Endothelial cell of umbilical vein (primary cell): Measurements from ENCODE around the gene CIB4. TPM values are rescaled to one million over a fixed set of nuclear protein-coding genes. Genes with fewer than 3 reads are reported as not detected.

Source experiments
- BruUV-seq: library from RNA; stranded (reverse); fragments of 400-500 nt; replicated peaks from 2 replicates; lab custom pipeline; 2021; lab: Mats Ljungman, UMichigan
- CTCF ChIA-PET: fragments of 300-600, 350-600 bp; sonication (Branson Sonifier 250); formaldehyde crosslinking; loops from one replicate; lab custom pipeline; 2021; ENCODE audit warnings: antibody characterized with exemption, inconsistent platforms; lab: Charles Lee
- POLR2A ChIA-PET: fragments of 300-600, 350-600 bp; sonication (Branson Sonifier 250); formaldehyde crosslinking; loops from one replicate; lab custom pipeline; 2021; ENCODE audit warnings: antibody characterized with exemption, inconsistent platforms; lab: Charles Lee
- DNase-seq: peaks from one replicate; pipeline ENCODE4 v3.0.0-alpha.2; 2011; ENCODE audit warnings: low read depth, low spot score
- FAIRE-seq: peaks from 2 replicates; lab custom pipeline; 2011; peaks lifted over from hg19 to GRCh38; lab: Jason Lieb, UNC
- H2AFZ ChIP-seq: 2 replicates; pipeline ENCODE4 v1.6.0; 2012; ENCODE audit warnings: low read depth, low read length, control low read depth, inconsistent platforms
- H3K27ac ChIP-seq: 2 replicates; pipeline ENCODE4 v1.5.1; 2011; ENCODE audit warnings: low read depth, mild to moderate bottlenecking, control low read depth, low read length, moderate library complexity; ENCODE audit not compliant: insufficient read depth
- H3K27me3 ChIP-seq, 2 experiments: 2 replicates each; pipeline versions ENCODE4 v1.6.0 to v1.6.1; 2011; ENCODE audit warnings: low read length in 2 of 2, mixed read lengths in 1 of 2; ENCODE audit not compliant: control insufficient read depth in 2 of 2, insufficient read depth in 2 of 2
- H3K36me3 ChIP-seq, 2 experiments: 2 replicates in 1 of 2; 3 replicates in 1 of 2; pipeline ENCODE4 v1.5.1; 2011; ENCODE audit warnings: low read length in 2 of 2, mild to moderate bottlenecking in 1 of 2, moderate library complexity in 1 of 2; ENCODE audit not compliant: control insufficient read depth in 2 of 2, insufficient read depth in 2 of 2; ENCODE audit errors: extremely low read depth in 1 of 2
- H3K4me1 ChIP-seq: 3 replicates; pipeline ENCODE4 v1.5.1; 2011; ENCODE audit warnings: mild to moderate bottlenecking, low read length; ENCODE audit not compliant: control insufficient read depth, insufficient read depth; ENCODE audit errors: extremely low read depth
- H3K4me2 ChIP-seq: 2 replicates; pipeline ENCODE4 v1.6.1; 2011; ENCODE audit warnings: low read length, control low read depth, mixed read lengths; ENCODE audit not compliant: insufficient read depth
- H3K4me3 ChIP-seq, 3 experiments: fragments of 200-600 bp in 1 of 3; sonication (generic), shearing (Covaris generic) in 1 of 3; replicated peaks in 1 of 3; 2 replicates each; pipeline ENCODE4 v1.5.1; 2011 to 2016; ENCODE audit warnings: control low read depth in 3 of 3, low read length in 3 of 3, mild to moderate bottlenecking in 2 of 3, inconsistent platforms in 1 of 3, low read depth in 1 of 3, moderate library complexity in 1 of 3; ENCODE audit not compliant: insufficient read depth in 1 of 3
- H3K79me2 ChIP-seq: 2 replicates; pipeline ENCODE4 v1.6.0; 2012; ENCODE audit warnings: low read length, inconsistent platforms; ENCODE audit not compliant: control insufficient read depth, insufficient read depth
- H3K9ac ChIP-seq: replicated peaks from 2 replicates; pipeline ENCODE3; 2011; ENCODE audit warnings: low read length, control low read depth; ENCODE audit not compliant: insufficient read depth; ENCODE audit errors: extremely low read depth
- H3K9me1 ChIP-seq: replicated peaks from 3 replicates; pipeline ENCODE4 v1.6.0; 2011; ENCODE audit warnings: mild to moderate bottlenecking, low read length; ENCODE audit not compliant: control insufficient read depth, insufficient read depth; ENCODE audit errors: extremely low read depth
- H3K9me3 ChIP-seq: replicated peaks from 2 replicates; pipeline ENCODE4 v1.5.1; 2012; ENCODE audit warnings: low read length, inconsistent platforms; ENCODE audit not compliant: control insufficient read depth, insufficient read depth
- H4K20me1 ChIP-seq: replicated peaks from 2 replicates; pipeline ENCODE3; 2011; ENCODE audit warnings: mild to moderate bottlenecking, low read length; ENCODE audit not compliant: control insufficient read depth, insufficient read depth; ENCODE audit errors: extremely low read depth
- CTCF ChIP-seq, 2 donors: IDR thresholded peaks; 1 replicate in 1 of 2; 2 replicates in 1 of 2; pipeline ENCODE4 v1.5.1; 2011; ENCODE audit warnings: low read length in 2 of 2, mild to moderate bottlenecking in 2 of 2, moderate library complexity in 2 of 2, control low read depth in 1 of 2, inconsistent platforms in 1 of 2, low read depth in 1 of 2; ENCODE audit not compliant: insufficient read depth in 1 of 2; ENCODE audit errors: extremely low read depth in 1 of 2
- EZH2 ChIP-seq: IDR thresholded peaks from 2 replicates; pipeline ENCODE4 v1.6.1; 2012; ENCODE audit warnings: borderline replicate concordance, low read depth, mild to moderate bottlenecking, moderate library complexity, low read length, inconsistent platforms; ENCODE audit not compliant: severe bottlenecking
- FOS ChIP-seq: IDR thresholded peaks from 2 replicates; pipeline ENCODE4 v1.6.1; 2011; ENCODE audit warnings: mild to moderate bottlenecking, low read length, moderate library complexity, borderline replicate concordance; ENCODE audit not compliant: insufficient read depth
- GATA2 ChIP-seq: IDR thresholded peaks from 2 replicates; pipeline ENCODE4 v1.7.0; 2011; ENCODE audit warnings: low read depth, mild to moderate bottlenecking, moderate library complexity, mixed read lengths, low read length; ENCODE audit not compliant: insufficient read length, insufficient read depth
- JUN ChIP-seq: IDR thresholded peaks from 2 replicates; pipeline ENCODE4 v1.6.1; 2011; ENCODE audit warnings: borderline replicate concordance, low read depth; ENCODE audit not compliant: insufficient read length, insufficient read depth
- MYC ChIP-seq: IDR thresholded peaks from one replicate; pipeline ENCODE4 v1.6.1; 2011; ENCODE audit warnings: mild to moderate bottlenecking, low read depth, low read length
- POLR2A ChIP-seq: IDR thresholded peaks from 2 replicates; pipeline ENCODE4 v1.6.1; 2012; ENCODE audit warnings: low read depth, mild to moderate bottlenecking, control low read depth, low read length
- POLR2AphosphoS5 ChIP-seq: IDR thresholded peaks from 2 replicates; pipeline ENCODE4 v1.6.1; 2012; ENCODE audit warnings: low read depth, mild to moderate bottlenecking, control low read depth, low read length, moderate library complexity; ENCODE audit not compliant: insufficient read depth
- dilution Hi-C: fragments of 300-500 bp; cut with MboI; formaldehyde crosslinking; loops from one replicate; pipeline ENCODE4 v1.15.0; 2019; ENCODE audit warnings: low sequenced_read_pairs; ENCODE audit not compliant: extremely low pct_ligation_motif_present
- intact Hi-C: fragments of 100-400 bp; cut with micrococcal nuclease; formaldehyde crosslinking; loops from one replicate; pipeline ENCODE4 v1.10.0; 2022
- polyA plus RNA-seq, 4 experiments: library from polyadenylated mRNA; depleted of rRNA in 3 of 4; stranded (reverse) in 3 of 4; unstranded in 1 of 4; fragments of >200 nt; gene quantifications; 2 replicates each; pipeline versions ENCODE4 v1.2.1 to v1.2.3, GENCODE V29; 2011 to 2012; ENCODE audit warnings: missing spikeins in 1 of 4
- total RNA-seq: library from RNA; stranded (reverse); gene quantifications from 2 replicates; pipeline ENCODE4 v1.2.3, GENCODE V29; 2021
- TF ChIP-seq, protein P1 (sequence below): IDR thresholded peaks from 2 replicates; pipeline ENCODE4 v1.6.1; 2011; ENCODE audit not compliant: insufficient read depth, insufficient read length

Gene CIB4
- total and polyA plus RNA-seq, 2 donors (not counting 3 experiments of a cell fraction or from before 2014, with no cell fraction given), result not detected

- intact Hi-C loops (no loop called here), dilution Hi-C loops (no loop called here)
- BruUV-seq, result no TSS peak
- Histone ChIP-seq H3K36me3 (no peaks in the 10 kb centered on the region), H3K9me3 (no peaks in the 10 kb centered on the region), H3K27ac (no peak overlapping the region), H3K4me3 (no peak overlapping the region), H3K4me1 (no peaks in the 10 kb centered on the region), H3K9me1 (no peaks in the 10 kb centered on the region), H3K4me2 (no peak overlapping the region), H3K9ac (no peak overlapping the region), H3K79me2 (no peaks in the 10 kb centered on the region), H2AFZ (no peak overlapping the region), H3K27me3 (peaks cover 7 to 9% of the 10 kb centered on the region in 2 experiments), H4K20me1 (no peaks in the 10 kb centered on the region)
- ChIA-PET POLR2A (no interaction called here), CTCF (no interaction called here)
- DNase-seq (no peak), FAIRE-seq (no peak)
- TF ChIP-seq JUN, result no peak
- no peak for TF ChIP-seq MYC
- no peak for TF ChIP-seq CTCF (IDR thresholded peaks at IDR 0.05; ENCODE audit: extremely low read depth in 1 of 2, insufficient read depth in 1 of 2, low read depth in 1 of 2, low read length in 2 of 2)
- TF ChIP-seq GATA2, result no peak
- no peak for TF ChIP-seq FOS
- no peak for TF ChIP-seq POLR2AphosphoS5
- TF ChIP-seq EZH2, result no peak
- TF ChIP-seq, protein P1, sequence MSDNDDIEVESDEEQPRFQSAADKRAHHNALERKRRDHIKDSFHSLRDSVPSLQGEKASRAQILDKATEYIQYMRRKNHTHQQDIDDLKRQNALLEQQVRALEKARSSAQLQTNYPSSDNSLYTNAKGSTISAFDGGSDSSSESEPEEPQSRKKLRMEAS, result no peak
- TF ChIP-seq POLR2A, result no peak
Measured at GRCh38 chr2:26668041-26668440, 26.9 kb upstream of the CIB4 start.
